Neural cell (in vitro differentiated cells): ENCODE measurements around the gene AP3B2.

Experiments used
- CTCF ChIP-seq: fragments of 450-650 bp; IDR thresholded peaks from 2 replicates; pipeline ENCODE4 v1.5.1; 2014; ENCODE audit warnings: antibody characterized with exemption, mild to moderate bottlenecking, moderate library complexity; ENCODE audit not compliant: poor library complexity, severe bottlenecking
- EP300 ChIP-seq: fragments of 450-650 bp; conservative IDR thresholded peaks from 2 replicates; pipeline ENCODE4 v1.6.1; 2014; ENCODE audit warnings: antibody characterized with exemption, mild to moderate bottlenecking, moderate library complexity; ENCODE audit not compliant: poor library complexity, severe bottlenecking
- EZH2 ChIP-seq: fragments of 200-600, 300-800 bp; shearing (Covaris generic), sonication (generic); IDR thresholded peaks from 2 replicates; pipeline ENCODE4 v1.6.1; 2014; ENCODE audit warnings: antibody characterized with exemption, low read length, borderline replicate concordance, mild to moderate bottlenecking; ENCODE audit not compliant: insufficient read depth, poor library complexity, severe bottlenecking
- POLR2AphosphoS5 ChIP-seq: IDR thresholded peaks from 2 replicates; pipeline ENCODE4 v1.6.1; 2012
- RAD21 ChIP-seq: fragments of 450-650 bp; conservative IDR thresholded peaks from 2 replicates; pipeline ENCODE4 v1.6.1; 2014; ENCODE audit warnings: antibody characterized with exemption, mild to moderate bottlenecking, moderate library complexity
- REST ChIP-seq: IDR thresholded peaks from 2 replicates; pipeline ENCODE4 v1.6.1; 2012; ENCODE audit warnings: borderline replicate concordance
- TAF1 ChIP-seq: IDR thresholded peaks from 2 replicates; pipeline ENCODE4 v1.6.1; 2012; ENCODE audit warnings: low read depth

- TF ChIP-seq CTCF (no peak), EZH2 (no peak), RAD21 (no peak), EP300 (no peak), REST (no peak), POLR2AphosphoS5 (no peak), TAF1 (no peak)
Observed at GRCh38 chr15:82712036-82712435, 2.4 kb upstream of the AP3B2 start.
